Astrocyte of the cerebellum (primary cell): ENCODE measurements around the gene PIH1D2.
"Not testable (repeated sequence)": the region's sequence is repeated elsewhere in the genome, so short reads cannot be mapped to it uniquely, and the experiment has no call there.

Experiments
- DNase-seq: peaks from one replicate; pipeline ENCODE4 v3.0.0-alpha.2; 2011; ENCODE audit warnings: low read depth
- H3K4me3 ChIP-seq: 2 replicates; pipeline ENCODE4 v1.5.1; 2011; ENCODE audit warnings: mild to moderate bottlenecking, low read depth, low read length, moderate library complexity
- in situ Hi-C: cut with HindIII; loops from 2 replicates; pipeline ENCODE4 v1.10.0; 2017; ENCODE audit warnings: low sequenced_read_pairs
- TF ChIP-seq, protein P1 (sequence below): IDR thresholded peaks from 2 replicates; pipeline ENCODE4 v1.5.1; 2012; ENCODE audit warnings: low read length, low read depth, moderate library complexity, mild to moderate bottlenecking; ENCODE audit errors: missing control alignments

PIH1D2 gene

DNA sequence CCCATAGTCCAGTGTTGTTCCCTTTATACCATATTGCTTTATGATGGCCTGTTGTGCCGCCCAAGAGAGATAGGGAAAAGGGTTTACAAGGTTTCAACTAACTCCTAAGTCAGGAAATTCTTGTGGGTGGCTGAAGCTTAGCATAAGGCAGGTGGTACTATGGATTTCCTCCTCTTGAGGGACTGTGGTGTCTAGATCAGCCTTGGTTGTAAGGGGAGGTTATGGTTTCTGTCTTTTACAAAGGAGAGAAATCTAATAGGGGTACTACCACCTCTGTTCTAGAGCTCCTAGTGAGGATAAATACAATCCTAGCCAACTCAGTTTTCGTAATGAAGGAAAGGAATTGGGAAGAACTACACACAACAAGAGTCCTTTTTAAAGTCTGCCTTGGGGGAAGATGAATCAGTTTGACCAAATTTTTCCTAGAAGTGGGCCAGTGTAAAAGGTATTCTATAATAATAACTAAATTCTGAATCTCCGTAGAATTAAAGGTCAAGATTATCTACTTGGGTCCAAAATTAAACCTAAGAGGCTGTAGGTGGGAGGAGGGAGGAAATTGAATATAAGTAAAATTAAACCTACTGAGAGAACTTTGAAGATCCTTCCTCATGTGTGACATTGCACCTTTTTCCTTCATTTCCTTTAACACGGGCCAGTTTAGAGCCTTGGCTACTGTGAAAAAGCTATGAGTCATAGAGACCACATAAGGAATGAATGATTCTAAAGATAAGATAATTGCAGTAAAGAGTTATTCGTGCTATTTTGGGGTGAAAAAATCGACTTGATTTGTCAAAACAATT, 31.5 kb downstream of the PIH1D2 start:
- no peak overlapping the region for H3K4me3 ChIP-seq
- in situ Hi-C loops = no loop called here
- TF ChIP-seq, protein P1, sequence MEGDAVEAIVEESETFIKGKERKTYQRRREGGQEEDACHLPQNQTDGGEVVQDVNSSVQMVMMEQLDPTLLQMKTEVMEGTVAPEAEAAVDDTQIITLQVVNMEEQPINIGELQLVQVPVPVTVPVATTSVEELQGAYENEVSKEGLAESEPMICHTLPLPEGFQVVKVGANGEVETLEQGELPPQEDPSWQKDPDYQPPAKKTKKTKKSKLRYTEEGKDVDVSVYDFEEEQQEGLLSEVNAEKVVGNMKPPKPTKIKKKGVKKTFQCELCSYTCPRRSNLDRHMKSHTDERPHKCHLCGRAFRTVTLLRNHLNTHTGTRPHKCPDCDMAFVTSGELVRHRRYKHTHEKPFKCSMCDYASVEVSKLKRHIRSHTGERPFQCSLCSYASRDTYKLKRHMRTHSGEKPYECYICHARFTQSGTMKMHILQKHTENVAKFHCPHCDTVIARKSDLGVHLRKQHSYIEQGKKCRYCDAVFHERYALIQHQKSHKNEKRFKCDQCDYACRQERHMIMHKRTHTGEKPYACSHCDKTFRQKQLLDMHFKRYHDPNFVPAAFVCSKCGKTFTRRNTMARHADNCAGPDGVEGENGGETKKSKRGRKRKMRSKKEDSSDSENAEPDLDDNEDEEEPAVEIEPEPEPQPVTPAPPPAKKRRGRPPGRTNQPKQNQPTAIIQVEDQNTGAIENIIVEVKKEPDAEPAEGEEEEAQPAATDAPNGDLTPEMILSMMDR = no peak
- peak; percentile 35 for DNase-seq

DNA sequence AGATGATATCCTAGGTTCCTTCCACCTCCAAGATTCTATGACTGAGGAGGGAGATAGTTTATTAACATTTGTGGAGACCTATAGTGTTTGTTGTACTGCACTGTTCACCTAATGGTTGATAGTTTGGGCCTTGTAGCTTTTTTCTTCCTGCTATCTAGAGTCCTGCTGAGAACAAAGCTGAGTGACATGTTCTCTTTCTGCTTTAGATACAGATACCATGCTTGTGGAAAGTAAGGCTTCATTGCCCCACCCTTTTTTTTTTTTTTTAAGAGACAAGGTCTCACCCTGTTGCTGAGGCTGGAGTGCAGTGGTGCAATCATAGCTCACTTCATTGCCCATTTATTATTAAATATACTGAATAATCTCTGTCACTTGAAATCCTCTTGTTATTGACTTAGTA, 36.3 kb downstream of the PIH1D2 start:
- H3K4me3 ChIP-seq = no peak overlapping the region
- in situ Hi-C loops = no loop called here
- DNase-seq = no peak
- TF ChIP-seq, protein P1 = no peak

DNA sequence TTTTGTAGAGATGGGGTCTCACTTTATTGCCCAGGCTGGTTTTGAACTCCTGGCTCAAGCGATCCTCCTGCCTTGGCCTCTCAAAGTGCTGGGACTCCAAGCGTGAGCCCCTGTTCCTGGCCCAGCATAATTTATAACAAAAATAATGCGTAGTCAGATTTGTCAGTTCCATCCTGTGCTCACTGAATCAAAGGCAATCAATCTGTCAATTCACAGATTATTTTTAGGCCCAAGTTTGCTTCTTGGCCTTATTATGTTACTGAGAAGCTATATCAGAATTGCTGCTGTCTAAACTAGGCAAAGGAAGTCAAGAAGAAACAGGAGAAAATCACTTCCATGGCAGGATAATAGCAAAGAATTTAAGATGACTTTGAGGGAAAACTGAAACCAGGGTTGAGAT, 39.9 kb downstream of the PIH1D2 start:
- TF ChIP-seq, protein P1 = no peak
- H3K4me3 ChIP-seq = no peak overlapping the region
- in situ Hi-C loops = no loop called here
- DNase-seq = no peak

DNA sequence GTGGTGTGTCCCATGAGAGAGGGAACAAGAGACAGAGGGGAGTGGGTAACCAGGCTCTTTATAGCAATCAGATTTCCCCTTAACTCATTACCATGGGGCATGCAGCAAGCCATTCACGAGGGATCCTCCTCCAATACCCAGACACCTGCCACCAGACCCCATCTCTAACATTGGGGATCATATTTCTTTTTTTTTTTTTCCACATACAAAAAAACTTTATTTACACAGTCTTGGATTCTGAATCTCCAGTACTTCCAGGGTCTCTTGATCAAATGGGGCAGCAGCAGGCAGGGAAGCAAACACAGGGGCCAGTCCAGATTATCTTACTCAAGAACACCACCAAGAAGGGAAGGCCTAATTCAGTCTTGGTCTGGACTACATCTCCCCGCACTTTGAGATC, 44.4 kb downstream of the PIH1D2 start:
- TF ChIP-seq, protein P1 = no peak
- no peak overlapping the region for H3K4me3 ChIP-seq
- no peak for DNase-seq
- in situ Hi-C loops = no loop called here

DNA sequence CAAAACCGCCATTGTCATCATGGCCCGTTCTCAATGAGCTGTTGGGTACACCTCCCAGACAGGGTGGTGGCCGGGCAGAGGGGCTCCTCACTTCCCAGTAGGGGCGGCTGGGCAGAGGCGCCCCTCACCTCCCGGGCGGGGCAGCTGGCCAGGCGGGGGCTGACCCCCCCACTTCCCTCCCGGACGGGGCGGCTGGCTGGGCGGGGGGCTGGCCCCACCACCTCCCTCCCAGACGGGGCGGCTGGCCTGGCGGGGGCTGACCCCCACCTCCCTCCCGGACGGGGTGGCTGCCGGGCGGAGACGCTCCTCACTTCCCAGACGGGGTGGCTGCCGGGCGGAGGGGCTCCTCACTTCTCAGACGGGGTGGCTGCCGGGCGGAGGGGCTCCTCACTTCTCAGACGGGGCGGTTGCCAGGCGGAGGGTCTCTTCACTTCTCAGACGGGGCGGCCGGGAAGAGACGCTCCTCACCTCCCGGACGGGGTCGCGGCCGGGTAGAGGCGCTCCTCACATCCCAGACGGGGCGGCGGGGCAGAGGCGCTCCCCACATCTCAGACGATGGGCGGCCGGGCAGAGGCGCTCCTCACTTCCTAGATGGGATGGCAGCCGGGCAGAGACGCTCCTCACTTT, 46.9 kb downstream of the PIH1D2 start:
- H3K4me3 ChIP-seq, DNase-seq, in situ Hi-C loops: not testable (repeated sequence)

DNA sequence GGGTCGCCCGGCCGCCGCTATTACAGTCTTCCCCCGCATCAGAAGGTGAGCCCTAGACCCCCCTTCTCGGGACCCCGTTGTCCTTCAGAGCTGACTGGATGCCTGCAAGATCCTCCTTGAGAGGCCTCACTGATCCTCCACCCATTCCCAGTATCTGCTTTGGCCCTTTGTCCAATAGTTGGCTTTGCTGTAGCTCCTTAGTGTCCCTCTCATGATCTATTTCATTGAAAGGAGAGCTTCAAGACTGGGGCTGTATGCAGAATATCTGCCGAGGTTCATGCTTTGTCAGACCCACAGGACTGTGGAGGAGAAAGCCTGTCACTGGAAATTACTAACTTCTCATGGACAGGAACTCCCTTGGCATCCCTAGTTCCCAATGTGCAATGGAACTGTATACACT, 48.1 kb downstream of the PIH1D2 start:
- no peak for DNase-seq
- TF ChIP-seq, protein P1 = no peak
- peak overlapping the region; percentile 62 for H3K4me3 ChIP-seq
- in situ Hi-C loops = no loop called here

DNA sequence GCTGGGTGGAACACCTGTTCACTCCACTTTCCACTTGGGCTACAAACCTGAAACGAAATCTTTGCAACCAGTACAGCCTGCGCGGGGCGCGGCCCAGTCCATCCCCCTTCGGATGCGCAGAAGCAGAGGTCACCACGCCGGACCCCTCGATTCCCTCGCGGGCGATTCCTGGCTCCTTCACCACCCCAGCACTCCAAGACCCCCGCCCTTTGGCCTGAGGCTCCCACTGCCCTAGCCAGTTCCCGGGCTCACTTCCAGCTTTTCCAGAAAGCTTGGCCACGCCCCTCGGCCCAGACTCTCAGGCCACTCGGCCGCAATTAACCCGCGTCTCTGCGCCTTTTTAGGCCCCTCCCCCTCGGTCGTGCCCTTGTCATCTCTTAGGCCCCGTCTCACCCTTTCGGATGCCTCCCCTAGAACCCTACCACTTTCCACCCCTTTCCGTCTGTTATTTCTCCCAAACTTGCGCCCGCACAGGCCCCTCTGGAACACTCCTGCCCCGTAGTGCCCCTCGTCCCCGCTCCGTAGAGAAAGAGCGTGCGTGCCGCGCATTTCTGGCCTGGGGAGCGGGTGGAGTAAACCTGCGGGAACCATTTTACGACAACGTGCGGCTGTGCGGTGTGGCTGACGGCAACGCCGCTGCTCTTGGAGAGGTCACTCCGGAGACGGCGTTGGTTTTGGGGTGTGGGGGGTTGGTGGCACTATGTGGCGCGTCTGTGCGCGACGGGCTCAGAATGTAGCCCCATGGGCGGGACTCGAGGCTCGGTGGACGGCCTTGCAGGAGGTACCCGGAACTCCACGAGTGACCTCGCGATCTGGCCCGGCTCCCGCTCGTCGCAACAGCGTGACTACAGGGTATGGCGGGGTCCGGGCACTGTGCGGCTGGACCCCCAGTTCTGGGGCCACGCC, 48.8 kb downstream of the PIH1D2 start, which contains the start of gene DLAT:
Gene DLAT, plus strand, starts transcription at position 636 of the 906 bp plus-strand sequence. Its CDS starts 65 bp downstream, at position 701.
- TF ChIP-seq, protein P1 = no peak
- peak; percentile 23 for DNase-seq
- in situ Hi-C loops = loop anchor here (5.0 kb wide), 1 partner anchor 32 kb away; no protein-coding TSS in a partner anchor
- peak within 1 kb of the TSS; percentile 62 for H3K4me3 ChIP-seq
